GM18909 (cell line): Measurements from ENCODE around the gene TOP1.
"Not testable (repeated sequence)": the region's sequence is repeated elsewhere in the genome, so short reads cannot be mapped to it uniquely, and the experiment has no call there.

Experiments
- ATAC-seq: cut with Tn5 transposase; IDR thresholded peaks from one replicate; pipeline ENCODE4 v1.9.1; 2021; ENCODE audit warnings: mild to moderate bottlenecking; ENCODE audit not compliant: unreplicated experiment, poor library complexity

TOP1 gene

GRCh38 chr20:41003143-41003935, 25.3 kb upstream of the TOP1 start:
- ATAC-seq, result no peak

DNA sequence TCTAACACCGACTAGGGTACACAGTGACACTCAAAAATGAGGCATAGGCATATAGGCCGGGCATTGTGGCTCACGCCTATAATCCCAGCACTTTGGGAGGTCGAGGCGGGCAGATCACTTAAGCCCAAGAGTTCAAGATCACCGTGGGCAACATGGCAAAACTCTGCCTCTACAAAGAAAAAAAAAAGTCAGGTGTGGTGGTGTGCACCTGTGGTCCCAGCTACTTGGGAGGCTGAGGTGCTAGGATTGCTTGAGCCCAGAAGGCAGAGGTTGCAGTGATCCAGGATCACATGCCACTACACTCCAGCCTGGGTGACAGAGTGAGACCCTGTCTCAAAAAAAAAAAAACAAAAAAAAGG, 24.7 kb upstream of the TOP1 start:
- not testable (repeated sequence) for ATAC-seq

DNA sequence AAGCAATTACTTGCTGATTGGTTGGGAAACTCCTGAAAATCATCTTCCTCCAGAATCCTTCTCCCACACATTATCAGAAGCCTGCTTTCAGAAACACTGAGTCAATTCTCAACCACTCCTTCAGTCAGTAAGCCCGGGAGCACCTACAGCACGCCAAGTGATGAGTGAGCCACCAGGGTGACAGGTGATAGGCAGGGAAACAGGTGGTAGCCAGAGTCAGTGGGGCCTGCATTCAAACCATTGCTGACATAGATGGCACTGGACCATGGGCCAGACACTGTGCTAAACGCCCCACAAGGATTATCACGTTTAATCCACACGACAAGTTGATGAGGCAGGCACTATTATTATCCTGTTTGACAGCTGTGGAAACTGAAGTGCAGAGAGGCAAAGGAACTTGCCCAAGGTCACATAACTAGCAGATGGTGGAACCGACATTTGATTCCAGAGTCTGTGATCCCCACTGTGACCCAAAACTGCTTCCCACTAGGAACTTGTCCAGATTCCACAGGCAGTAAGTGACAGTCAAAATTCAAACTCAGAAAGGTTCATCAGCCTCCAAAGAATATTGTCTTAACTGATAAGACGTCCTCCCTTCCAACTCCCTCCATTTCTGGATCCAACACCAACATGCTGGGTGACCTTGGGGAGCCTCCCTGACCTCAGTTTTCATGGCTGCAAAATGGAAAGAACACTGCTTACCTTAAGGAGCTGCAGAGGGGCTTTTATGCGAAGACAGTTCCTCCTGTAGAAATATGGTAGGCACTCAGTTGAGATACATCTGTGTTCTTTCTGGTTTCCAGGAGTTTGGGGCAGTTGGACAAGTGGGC, 23.9 kb upstream of the TOP1 start:
- no peak for ATAC-seq

DNA sequence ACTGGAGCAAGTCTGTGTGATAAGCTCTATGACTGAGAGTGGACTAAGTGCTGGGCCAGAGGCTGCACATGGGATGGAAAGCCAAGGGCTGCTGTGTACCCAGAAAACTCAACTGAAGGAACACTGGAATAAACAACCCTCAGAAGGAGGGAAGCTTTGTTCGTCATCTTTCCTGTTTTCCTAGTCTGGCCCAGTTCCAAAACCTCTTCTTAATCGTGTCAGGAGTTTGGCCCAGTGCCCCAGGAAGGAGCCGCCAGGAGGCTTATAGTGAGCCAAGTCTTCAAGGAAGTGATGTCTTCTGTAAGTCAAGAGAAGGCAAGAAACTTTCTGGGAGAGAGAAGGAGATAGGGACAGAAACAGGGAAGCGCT, 23.3 kb upstream of the TOP1 start:
- no peak for ATAC-seq

GRCh38 chr20:41006126-41006935, 22.3 kb upstream of the TOP1 start:
- ATAC-seq, result no peak

DNA sequence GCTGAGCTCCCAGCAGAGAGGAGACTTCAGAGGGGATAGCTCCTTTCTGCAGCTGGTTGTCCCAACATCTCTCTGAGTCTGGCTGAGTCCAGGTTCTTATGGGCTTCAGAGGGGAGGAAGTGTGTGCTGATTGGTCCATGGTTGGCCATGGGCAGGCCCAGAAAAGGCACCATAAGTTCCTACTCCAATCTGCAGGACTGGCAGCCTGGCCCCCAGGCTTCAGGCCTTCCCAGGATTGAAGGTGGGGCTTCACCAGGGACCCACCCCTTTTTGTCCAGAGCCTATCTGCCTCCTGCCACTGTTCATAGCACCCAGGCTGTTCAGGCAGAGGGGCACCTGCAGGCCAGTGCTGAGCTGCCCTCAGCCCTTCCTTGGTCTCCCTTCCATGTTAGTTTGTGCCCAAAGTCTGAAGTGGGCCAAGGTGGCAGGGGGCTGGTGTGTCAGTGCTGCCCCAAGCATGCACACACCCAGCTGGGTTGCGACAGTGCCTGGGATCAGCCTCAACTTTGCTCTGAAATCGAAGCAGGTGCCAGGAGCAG, 21.6 kb upstream of the TOP1 start:
- ATAC-seq, result no peak

GRCh38 chr20:41007481-41007880, 21.1 kb upstream of the TOP1 start:
- ATAC-seq, result no peak

DNA sequence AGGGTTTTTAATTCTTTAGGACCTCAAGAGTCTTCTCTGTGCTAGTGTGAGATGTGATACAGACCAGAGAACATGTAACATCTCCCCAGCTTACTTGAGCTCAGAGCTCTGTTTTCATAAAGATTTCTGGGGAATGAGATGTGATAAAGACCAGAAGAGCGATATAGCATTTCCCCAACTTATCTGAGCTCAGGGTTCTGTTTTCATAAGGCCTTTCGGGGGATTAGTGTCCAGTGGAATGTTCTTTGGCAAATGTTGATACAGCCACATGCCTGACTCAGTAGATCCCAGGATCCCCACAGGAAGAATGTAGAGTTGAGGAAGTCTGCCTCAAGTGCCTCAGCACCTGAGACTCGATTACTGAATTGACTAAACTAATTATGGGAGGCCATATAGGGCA, 18.7 kb upstream of the TOP1 start:
- no peak for ATAC-seq

DNA sequence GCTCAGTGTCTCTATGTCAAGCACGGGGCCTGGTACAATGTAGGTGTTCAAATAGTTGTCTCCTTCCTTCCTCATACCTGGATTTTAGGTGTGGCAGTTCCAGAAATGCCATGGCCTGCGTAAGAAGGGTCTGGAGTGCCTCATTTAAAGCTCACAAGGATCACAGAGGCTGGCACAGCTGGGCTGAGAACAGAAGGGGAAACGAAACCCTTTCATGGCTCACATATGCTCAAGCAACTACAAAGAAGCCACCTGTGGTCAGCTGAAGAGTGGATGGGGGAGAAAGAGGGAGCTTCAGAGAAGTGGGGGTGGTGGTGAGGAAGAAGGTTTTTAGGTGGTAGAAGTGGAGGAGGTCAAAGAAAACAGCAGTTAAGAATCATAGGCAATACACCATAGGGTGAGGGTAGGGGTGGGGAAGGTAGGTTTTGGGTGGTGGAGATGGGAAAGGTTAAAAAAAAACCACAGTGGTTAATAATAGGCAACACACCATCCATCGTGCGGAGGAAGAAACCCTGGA, 17.0 kb upstream of the TOP1 start:
- ATAC-seq, result peak; percentile 96

- ATAC-seq, result no peak
Measured at GRCh38 chr20:41014561-41015088, 14.0 kb upstream of the TOP1 start.

DNA sequence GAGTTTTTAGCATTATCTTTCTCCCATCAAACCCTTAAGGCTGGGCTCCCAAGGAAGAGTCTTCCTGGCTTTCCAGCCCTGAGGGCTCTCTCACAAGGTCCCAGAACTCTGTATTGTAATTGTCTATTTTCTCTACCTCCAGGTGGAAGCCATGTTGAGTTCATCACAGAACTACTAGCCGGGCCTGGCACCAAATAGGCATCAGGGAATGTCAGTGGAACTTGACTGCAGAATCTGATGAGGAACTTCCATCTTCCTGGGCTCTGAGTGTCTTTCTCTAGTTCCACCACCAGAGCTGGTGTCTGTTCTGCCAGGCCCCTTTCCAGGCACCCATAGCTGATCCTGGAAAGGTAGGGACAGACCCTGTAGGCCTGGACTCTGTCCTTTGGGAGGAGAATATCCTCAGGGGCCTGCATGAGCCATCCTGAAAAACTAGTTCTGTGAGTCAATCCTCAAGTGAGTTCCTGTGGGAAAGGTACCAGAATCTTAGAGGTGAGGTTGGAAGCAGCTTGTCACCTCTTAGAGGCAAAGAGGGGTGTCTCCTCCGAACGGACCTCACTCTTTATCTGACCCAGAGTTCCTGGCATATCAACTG, 11.1 kb upstream of the TOP1 start:
- ATAC-seq, result no peak

- ATAC-seq, result no peak
Measured at GRCh38 chr20:41018153-41018552, 10.5 kb upstream of the TOP1 start.

- no peak for ATAC-seq
Measured at GRCh38 chr20:41023549-41023948, 5.1 kb upstream of the TOP1 start.

GRCh38 chr20:41027366-41027765, 1.3 kb upstream of the TOP1 start:
- ATAC-seq, result no peak

DNA sequence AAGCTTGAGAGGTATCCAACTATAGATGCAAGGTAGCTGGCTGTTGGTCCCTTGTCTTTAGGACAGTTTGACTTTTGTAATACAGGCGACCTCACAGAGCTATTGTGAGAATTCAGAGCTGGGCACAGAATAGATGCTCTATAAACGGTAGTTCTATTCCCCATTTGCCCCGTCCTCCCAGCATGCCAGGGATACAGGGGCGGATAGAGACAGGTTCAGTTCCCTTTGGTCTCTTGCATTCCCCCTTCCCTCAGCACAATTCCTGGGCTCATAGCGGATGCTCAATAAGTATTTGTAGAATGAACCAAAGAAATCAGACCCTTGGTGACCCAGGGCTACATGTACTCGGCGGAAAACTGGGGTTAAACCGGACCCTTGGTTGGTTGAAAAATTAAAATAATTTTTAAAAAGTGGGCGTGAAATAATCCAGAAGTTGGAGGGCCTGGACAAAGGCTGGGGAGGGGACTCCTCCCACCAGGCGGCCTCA, 707 bp upstream of the TOP1 start:
- ATAC-seq, result no peak

GRCh38 chr20:41029150-41029901, 704 bp downstream of the TOP1 start:
- ATAC-seq, result peak; percentile 29

DNA sequence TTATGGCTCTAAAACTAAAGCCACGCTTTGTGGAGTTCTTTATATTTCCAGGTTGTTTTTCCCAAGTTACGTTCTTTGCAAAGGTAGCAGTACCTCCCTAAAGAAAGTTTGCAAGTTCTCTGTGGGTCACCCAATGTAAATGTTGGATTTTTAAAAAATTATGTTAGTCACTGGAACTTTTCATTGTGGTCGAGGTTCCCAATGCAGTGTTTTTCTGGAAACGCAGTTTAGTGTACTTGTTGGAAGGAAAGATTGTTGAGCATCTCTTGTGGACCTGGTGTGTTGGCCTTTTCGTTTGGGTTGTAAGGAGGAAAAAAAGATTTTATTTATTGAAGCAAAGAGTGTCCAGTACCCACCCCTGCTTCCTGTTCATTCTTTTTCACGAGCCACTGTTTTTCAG, 1.4 kb downstream of the TOP1 start:
- ATAC-seq, result no peak

GRCh38 chr20:41030531-41031242, 2.1 kb downstream of the TOP1 start:
- no peak for ATAC-seq
